HG03432 (cell line): ENCODE results near the gene PTPRT.

Source experiments
- ATAC-seq: cut with Tn5 transposase; IDR thresholded peaks from one replicate; pipeline ENCODE4 v1.9.1; 2021; ENCODE audit warnings: mild to moderate bottlenecking, moderate library complexity; ENCODE audit not compliant: unreplicated experiment

The PTPRT gene

GRCh38 chr20:42581311-42581710, 608.4 kb downstream of the PTPRT start:
- ATAC-seq: no peak

GRCh38 chr20:42576167-42576566, 613.5 kb downstream of the PTPRT start:
- no peak for ATAC-seq

GRCh38 chr20:42572320-42573016, 617.2 kb downstream of the PTPRT start:
- no peak for ATAC-seq

GRCh38 chr20:42567409-42567808, 622.3 kb downstream of the PTPRT start:
- ATAC-seq: no peak

- ATAC-seq: no peak
Measured at GRCh38 chr20:42565235-42565995, 624.3 kb downstream of the PTPRT start.

- ATAC-seq: no peak
Measured at GRCh38 chr20:42559665-42560064, 630.0 kb downstream of the PTPRT start.

- ATAC-seq: no peak
Measured at GRCh38 chr20:42556575-42556974, 633.1 kb downstream of the PTPRT start.

- no peak for ATAC-seq
Measured at GRCh38 chr20:42553374-42553773, 636.3 kb downstream of the PTPRT start.

- ATAC-seq: no peak
Measured at GRCh38 chr20:42549496-42549895, 640.2 kb downstream of the PTPRT start.

GRCh38 chr20:42544926-42545325, 644.8 kb downstream of the PTPRT start:
- no peak for ATAC-seq

GRCh38 chr20:42532831-42533230, 656.9 kb downstream of the PTPRT start:
- ATAC-seq: no peak

- peak; percentile 42 for ATAC-seq
Measured at GRCh38 chr20:42531508-42531961, 658.2 kb downstream of the PTPRT start.

GRCh38 chr20:42530855-42531448, 658.8 kb downstream of the PTPRT start:
- peak; percentile 43 for ATAC-seq

- ATAC-seq: no peak
Measured at GRCh38 chr20:42530191-42530590, 659.5 kb downstream of the PTPRT start.

- ATAC-seq: no peak
Measured at GRCh38 chr20:42524058-42524457, 665.6 kb downstream of the PTPRT start.

- ATAC-seq: no peak
Measured at GRCh38 chr20:42516692-42517091, 673.0 kb downstream of the PTPRT start.

GRCh38 chr20:42510686-42511085, 679.0 kb downstream of the PTPRT start:
- ATAC-seq: no peak

GRCh38 chr20:42507874-42508273, 681.8 kb downstream of the PTPRT start:
- no peak for ATAC-seq

GRCh38 chr20:42506397-42506796, 683.3 kb downstream of the PTPRT start:
- no peak for ATAC-seq

- ATAC-seq: no peak
Measured at GRCh38 chr20:42502591-42502990, 687.1 kb downstream of the PTPRT start.

- ATAC-seq: no peak
Measured at GRCh38 chr20:42496595-42496994, 693.1 kb downstream of the PTPRT start.

- no peak for ATAC-seq
Measured at GRCh38 chr20:42494290-42494689, 695.4 kb downstream of the PTPRT start.
